ENCODE data around the gene SLC9C2.

Gene SLC9C2

DNA sequence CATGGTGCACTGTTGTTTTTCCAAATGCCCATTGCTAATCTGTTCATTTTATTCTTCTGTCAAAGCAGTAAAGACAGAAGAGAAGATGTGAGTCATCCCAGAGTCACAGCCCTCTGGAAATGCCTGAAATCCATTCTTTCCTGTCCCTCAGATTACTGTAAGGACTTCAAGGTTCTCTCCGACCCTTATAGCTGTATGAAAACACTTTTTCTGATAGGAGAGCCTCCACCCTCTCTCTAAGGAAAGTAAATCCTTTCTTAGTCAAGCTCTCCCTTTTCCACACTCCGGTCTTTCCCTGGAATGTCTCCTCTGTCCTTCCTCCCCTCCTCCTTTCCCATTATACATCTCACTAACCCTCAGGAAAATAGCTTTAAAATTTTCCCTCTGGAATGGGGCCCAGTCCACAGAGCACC is 129.3 kb downstream of the SLC9C2 start:
- Histone ChIP-seq H3F3A (ENCODE audit: insufficient read depth, low read length) (peaks cover 4% of the 10 kb centered on the region; the same call in 1 of the 2 replicates), H3K9me3 (replicated peaks; ENCODE audit: insufficient read depth, low read length) (no peaks in the 10 kb centered on the region), H3K4me2 (ENCODE audit: low read depth, low read length) (no peak overlapping the region), H3K9me2 (replicated peaks; ENCODE audit: insufficient read depth, low read length) (no peaks in the 10 kb centered on the region), H3K4me1 (ENCODE audit: low read length) (peaks cover 13% of the 10 kb centered on the region), H3K27ac (ENCODE audit: low read length) (no peak overlapping the region), H3K79me2 (ENCODE audit: low read length) (peaks cover 20% of the 10 kb centered on the region), H2AFZ (ENCODE audit: low read length) (no peak overlapping the region), H4K20me1 (ENCODE audit: insufficient read depth, low read length) (no peaks in the 10 kb centered on the region), H3K4me3 (ENCODE audit: low read length) (no peak overlapping the region), H3K27me3 (replicated peaks; ENCODE audit: insufficient read depth, low read length) (no peaks in the 10 kb centered on the region), H3K36me3 (replicated peaks; ENCODE audit: insufficient read depth, low read length) (no peaks in the 10 kb centered on the region), H3K9ac (ENCODE audit: low read length) (no peak overlapping the region)
- no peak for DNase-seq
- TF ChIP-seq, protein P1, sequence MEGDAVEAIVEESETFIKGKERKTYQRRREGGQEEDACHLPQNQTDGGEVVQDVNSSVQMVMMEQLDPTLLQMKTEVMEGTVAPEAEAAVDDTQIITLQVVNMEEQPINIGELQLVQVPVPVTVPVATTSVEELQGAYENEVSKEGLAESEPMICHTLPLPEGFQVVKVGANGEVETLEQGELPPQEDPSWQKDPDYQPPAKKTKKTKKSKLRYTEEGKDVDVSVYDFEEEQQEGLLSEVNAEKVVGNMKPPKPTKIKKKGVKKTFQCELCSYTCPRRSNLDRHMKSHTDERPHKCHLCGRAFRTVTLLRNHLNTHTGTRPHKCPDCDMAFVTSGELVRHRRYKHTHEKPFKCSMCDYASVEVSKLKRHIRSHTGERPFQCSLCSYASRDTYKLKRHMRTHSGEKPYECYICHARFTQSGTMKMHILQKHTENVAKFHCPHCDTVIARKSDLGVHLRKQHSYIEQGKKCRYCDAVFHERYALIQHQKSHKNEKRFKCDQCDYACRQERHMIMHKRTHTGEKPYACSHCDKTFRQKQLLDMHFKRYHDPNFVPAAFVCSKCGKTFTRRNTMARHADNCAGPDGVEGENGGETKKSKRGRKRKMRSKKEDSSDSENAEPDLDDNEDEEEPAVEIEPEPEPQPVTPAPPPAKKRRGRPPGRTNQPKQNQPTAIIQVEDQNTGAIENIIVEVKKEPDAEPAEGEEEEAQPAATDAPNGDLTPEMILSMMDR (IDR thresholded peaks at IDR 0.05; ENCODE audit: low read length): no peak
- no peak for TF ChIP-seq EZH2phosphoT487 (IDR thresholded peaks at IDR 0.05; ENCODE audit: low read length)
- TF ChIP-seq EZH2 (optimal IDR thresholded peaks at IDR 0.05; ENCODE audit: low read depth, low read length): no peak

DNA sequence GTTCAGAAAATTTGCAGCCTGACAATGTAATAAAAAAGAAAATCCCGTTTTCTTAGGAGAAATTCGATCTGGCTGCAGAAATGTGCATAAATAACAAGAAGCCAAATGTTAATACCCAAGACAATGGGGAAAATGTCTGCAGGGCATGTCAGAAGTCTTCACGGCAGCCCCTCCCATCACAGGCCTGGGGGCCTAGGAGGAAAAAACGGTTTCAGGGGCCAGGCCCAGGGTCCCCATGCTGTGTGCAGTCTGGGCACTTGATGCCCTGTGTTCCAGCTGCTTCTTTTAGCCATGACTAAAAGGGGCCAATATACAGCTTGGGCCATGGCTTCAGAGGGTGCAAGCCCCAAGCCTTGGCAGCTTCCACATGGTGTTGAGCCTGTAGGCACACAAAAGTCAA is 132.3 kb downstream of the SLC9C2 start:
- Histone ChIP-seq H3K79me2 (ENCODE audit: low read length) (no peaks in the 10 kb centered on the region), H3F3A (ENCODE audit: insufficient read depth, low read length) (no peaks in the 10 kb centered on the region), H3K9ac (ENCODE audit: low read length) (no peak overlapping the region), H3K4me2 (ENCODE audit: low read depth, low read length) (no peak overlapping the region), H3K27ac (ENCODE audit: low read length) (no peak overlapping the region), H3K9me3 (replicated peaks; ENCODE audit: insufficient read depth, low read length) (no peaks in the 10 kb centered on the region), H3K4me3 (ENCODE audit: low read length) (no peak overlapping the region), H2AFZ (ENCODE audit: low read length) (no peak overlapping the region), H4K20me1 (ENCODE audit: insufficient read depth, low read length) (no peaks in the 10 kb centered on the region), H3K27me3 (replicated peaks; ENCODE audit: insufficient read depth, low read length) (no peaks in the 10 kb centered on the region), H3K4me1 (ENCODE audit: low read length) (peaks cover 1% of the 10 kb centered on the region; the same call in 1 of the 2 replicates), H3K36me3 (replicated peaks; ENCODE audit: insufficient read depth, low read length) (no peaks in the 10 kb centered on the region), H3K9me2 (replicated peaks; ENCODE audit: insufficient read depth, low read length) (no peaks in the 10 kb centered on the region)
- DNase-seq: no peak
- TF ChIP-seq, protein P1 (IDR thresholded peaks at IDR 0.05; ENCODE audit: low read length): no peak
- TF ChIP-seq EZH2 (optimal IDR thresholded peaks at IDR 0.05; ENCODE audit: low read depth, low read length) (no peak), EZH2phosphoT487 (IDR thresholded peaks at IDR 0.05; ENCODE audit: low read length) (no peak)

DNA sequence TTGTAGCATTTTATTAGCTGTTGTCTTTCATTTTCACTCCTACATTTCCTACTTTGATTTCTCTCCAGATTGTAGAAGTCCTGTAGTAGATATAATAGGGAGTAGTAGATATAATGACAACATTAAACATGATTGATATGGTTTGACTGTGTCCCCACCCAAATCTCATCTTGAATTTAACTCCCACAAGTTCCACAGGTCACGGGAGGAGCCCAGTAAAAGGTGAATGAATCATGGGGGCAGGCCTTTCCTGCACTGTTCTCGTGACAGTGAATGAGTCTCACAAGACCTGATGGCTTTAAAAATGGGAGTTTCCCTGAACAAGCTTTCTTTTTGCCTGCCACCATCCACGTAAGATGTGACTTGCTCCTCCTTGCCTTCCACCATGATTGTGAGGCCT is 133.2 kb downstream of the SLC9C2 start:
- Histone ChIP-seq H3K9me3 (replicated peaks; ENCODE audit: insufficient read depth, low read length) (no peaks in the 10 kb centered on the region), H3K4me2 (ENCODE audit: low read depth, low read length) (no peak overlapping the region), H2AFZ (ENCODE audit: low read length) (no peak overlapping the region), H3K9ac (ENCODE audit: low read length) (no peak overlapping the region), H3K79me2 (ENCODE audit: low read length) (no peaks in the 10 kb centered on the region), H3K27ac (ENCODE audit: low read length) (no peak overlapping the region), H3K4me1 (ENCODE audit: low read length) (no peaks in the 10 kb centered on the region), H3K4me3 (ENCODE audit: low read length) (no peak overlapping the region), H3K36me3 (replicated peaks; ENCODE audit: insufficient read depth, low read length) (no peaks in the 10 kb centered on the region), H3F3A (ENCODE audit: insufficient read depth, low read length) (no peaks in the 10 kb centered on the region), H4K20me1 (ENCODE audit: insufficient read depth, low read length) (no peaks in the 10 kb centered on the region), H3K27me3 (replicated peaks; ENCODE audit: insufficient read depth, low read length) (no peaks in the 10 kb centered on the region), H3K9me2 (replicated peaks; ENCODE audit: insufficient read depth, low read length) (no peaks in the 10 kb centered on the region)
- no peak for DNase-seq
- TF ChIP-seq EZH2 (optimal IDR thresholded peaks at IDR 0.05; ENCODE audit: low read depth, low read length): no peak
- TF ChIP-seq EZH2phosphoT487 (IDR thresholded peaks at IDR 0.05; ENCODE audit: low read length): no peak
- TF ChIP-seq, protein P1 (IDR thresholded peaks at IDR 0.05; ENCODE audit: low read length): no peak

Data from MM.1S (cell line).